Activated CD8-positive, alpha-beta memory T cell treated with anti-CD3 and anti-CD28 coated beads for 36 hours (primary cell): ENCODE measurements around the gene IQUB. TPM values are rescaled to one million over a fixed set of nuclear protein-coding genes. Genes with fewer than 3 reads are reported as not detected.
"Not testable (repeated sequence)": the region's sequence is repeated elsewhere in the genome, so short reads cannot be mapped to it uniquely, and the experiment has no call there.

Experiments
- CTCF ChIA-PET: fragments of 350-600 bp; sonication (Branson Sonifier 250); formaldehyde crosslinking; loops from one replicate; lab custom pipeline; 2021; ENCODE audit warnings: antibody characterized with exemption; lab: Charles Lee
- POLR2A ChIA-PET: fragments of 350-600 bp; sonication (Branson Sonifier 250); formaldehyde crosslinking; loops from one replicate; lab custom pipeline; 2021; ENCODE audit warnings: antibody characterized with exemption; lab: Charles Lee
- total RNA-seq, 2 experiments: library from RNA; stranded (reverse); gene quantifications; one replicate each; pipeline ENCODE4 v1.2.3, GENCODE V29; 2021

The IQUB gene
- total RNA-seq, 2 experiments from 2014 or later = 0.13 TPM; not detected in 1

- ChIA-PET POLR2A (no interaction called here), CTCF (no interaction called here)
Measured at GRCh38 chr7:123553159-123553558, 18.8 kb upstream of the IQUB start.

- ChIA-PET POLR2A (no interaction called here), CTCF (no interaction called here)
Measured at GRCh38 chr7:123552641-123553040, 18.2 kb upstream of the IQUB start.

GRCh38 chr7:123552134-123552533 lies 17.7 kb upstream of the IQUB start:
- CTCF ChIA-PET, POLR2A ChIA-PET: not testable (repeated sequence)

GRCh38 chr7:123548406-123548805 lies 14.0 kb upstream of the IQUB start:
- POLR2A ChIA-PET = no interaction called here

GRCh38 chr7:123539871-123540270 lies 5.5 kb upstream of the IQUB start:
- CTCF ChIA-PET = no interaction called here
- POLR2A ChIA-PET = no interaction called here

More at GRCh38 chr7:123548406-123548805, 14.0 kb upstream of the IQUB start:
- CTCF ChIA-PET = no interaction called here

GRCh38 chr7:123538897-123539296 lies 4.5 kb upstream of the IQUB start:
- POLR2A ChIA-PET = no interaction called here
- CTCF ChIA-PET = no interaction called here

- CTCF ChIA-PET = no interaction called here
- POLR2A ChIA-PET = no interaction called here
Measured at GRCh38 chr7:123538189-123538714, 3.9 kb upstream of the IQUB start.

- CTCF ChIA-PET = no interaction called here
Measured at GRCh38 chr7:123537026-123537642, 2.7 kb upstream of the IQUB start.

GRCh38 chr7:123535517-123535916 lies 1.1 kb upstream of the IQUB start:
- POLR2A ChIA-PET = interaction anchor here (1.4 kb wide), 1 partner anchor 214 kb away, joined by 4 read pairs; the partner anchor contains the start of gene WASL
- CTCF ChIA-PET = interaction anchor here (0.7 to 1.7 kb wide), 3 partner anchors 22 to 606 kb away, joined by 3 to 5 read pairs (median 4); partner anchors contain the start of gene NDUFA5

More at GRCh38 chr7:123537026-123537642, 2.7 kb upstream of the IQUB start:
- POLR2A ChIA-PET = no interaction called here

GRCh38 chr7:123533929-123534382 lies 439 bp downstream of the IQUB start:
- POLR2A ChIA-PET = interaction anchor here (0.5 kb wide), 1 partner anchor 415 kb away, joined by 3 read pairs; no protein-coding TSS in a partner anchor
- CTCF ChIA-PET = interaction anchor here (0.7 kb wide), 1 partner anchor 40 kb away, joined by 3 read pairs; no protein-coding TSS in a partner anchor

GRCh38 chr7:123533553-123533917 lies 860 bp downstream of the IQUB start:
- ChIA-PET POLR2A (no interaction called here), CTCF (interaction anchor here (0.7 kb wide), 1 partner anchor 39 kb away, joined by 3 read pairs; no protein-coding TSS in a partner anchor)

GRCh38 chr7:123532788-123533552 lies 1.4 kb downstream of the IQUB start:
- POLR2A ChIA-PET, CTCF ChIA-PET: not testable (repeated sequence)

- POLR2A ChIA-PET, CTCF ChIA-PET: not testable (repeated sequence)
Measured at GRCh38 chr7:123532343-123532742, 2.1 kb downstream of the IQUB start.

GRCh38 chr7:123530035-123530591 lies 4.3 kb downstream of the IQUB start:
- CTCF ChIA-PET = not testable (repeated sequence)
- POLR2A ChIA-PET = interaction anchor here (0.7 kb wide), 2 partner anchors 265 to 674 kb away, joined by 3 to 8 read pairs; no protein-coding TSS in a partner anchor

- ChIA-PET POLR2A (no interaction called here), CTCF (no interaction called here)
Measured at GRCh38 chr7:123528265-123528664, 6.1 kb downstream of the IQUB start.

GRCh38 chr7:123527712-123528225 lies 6.6 kb downstream of the IQUB start:
- CTCF ChIA-PET, POLR2A ChIA-PET: not testable (repeated sequence)

- CTCF ChIA-PET = interaction anchor here (0.8 kb wide), 1 partner anchor 32 kb away, joined by 3 read pairs; no protein-coding TSS in a partner anchor
- POLR2A ChIA-PET = not testable (repeated sequence)
Measured at GRCh38 chr7:123526533-123526932, 7.9 kb downstream of the IQUB start.

GRCh38 chr7:123522066-123522465 lies 12.3 kb downstream of the IQUB start:
- POLR2A ChIA-PET = no interaction called here
- CTCF ChIA-PET = no interaction called here

GRCh38 chr7:123505221-123505620 lies 29.2 kb downstream of the IQUB start:
- CTCF ChIA-PET = interaction anchor here (1.6 kb wide), 1 partner anchor 10 kb away, joined by 4 read pairs; no protein-coding TSS in a partner anchor
- POLR2A ChIA-PET = no interaction called here
